ENCODE measurements around the gene SPG7.
"Not testable (repeated sequence)": the region's sequence is repeated elsewhere in the genome, so short reads cannot be mapped to it uniquely, and the experiment has no call there.

DNA sequence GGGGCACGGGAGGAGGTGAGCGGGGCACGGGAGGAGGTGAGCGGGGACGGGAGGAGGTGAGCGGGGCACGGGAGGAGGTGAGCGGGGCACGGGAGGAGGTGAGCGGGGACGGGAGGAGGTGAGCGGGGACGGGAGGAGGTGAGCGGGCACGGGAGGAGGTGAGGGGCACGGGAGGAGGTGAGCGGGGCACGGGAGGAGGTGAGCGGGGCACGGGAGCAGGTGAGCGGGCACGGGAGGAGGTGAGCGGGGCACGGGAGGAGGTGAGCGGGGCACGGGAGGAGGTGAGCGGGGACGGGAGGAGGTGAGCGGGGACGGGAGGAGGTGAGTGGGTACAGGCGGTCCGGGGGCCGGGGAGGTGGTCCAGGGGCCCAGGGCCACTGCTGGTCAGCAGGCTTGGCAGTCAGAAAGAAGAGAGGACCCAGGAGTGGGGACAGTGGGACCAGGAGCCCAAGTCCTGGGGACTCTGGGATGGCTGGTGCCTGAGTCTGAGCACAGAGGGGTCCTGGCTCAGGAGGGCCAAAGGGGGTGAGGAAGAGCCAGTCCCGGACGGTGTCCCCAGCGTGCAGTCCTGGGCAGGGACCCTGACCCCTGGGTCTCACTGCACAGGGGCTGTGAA is 62.9 kb downstream of the SPG7 start:
- TF ChIP-seq POLR2A (IDR thresholded peaks at IDR 0.05): not testable (repeated sequence)
- TF ChIP-seq, protein P1, sequence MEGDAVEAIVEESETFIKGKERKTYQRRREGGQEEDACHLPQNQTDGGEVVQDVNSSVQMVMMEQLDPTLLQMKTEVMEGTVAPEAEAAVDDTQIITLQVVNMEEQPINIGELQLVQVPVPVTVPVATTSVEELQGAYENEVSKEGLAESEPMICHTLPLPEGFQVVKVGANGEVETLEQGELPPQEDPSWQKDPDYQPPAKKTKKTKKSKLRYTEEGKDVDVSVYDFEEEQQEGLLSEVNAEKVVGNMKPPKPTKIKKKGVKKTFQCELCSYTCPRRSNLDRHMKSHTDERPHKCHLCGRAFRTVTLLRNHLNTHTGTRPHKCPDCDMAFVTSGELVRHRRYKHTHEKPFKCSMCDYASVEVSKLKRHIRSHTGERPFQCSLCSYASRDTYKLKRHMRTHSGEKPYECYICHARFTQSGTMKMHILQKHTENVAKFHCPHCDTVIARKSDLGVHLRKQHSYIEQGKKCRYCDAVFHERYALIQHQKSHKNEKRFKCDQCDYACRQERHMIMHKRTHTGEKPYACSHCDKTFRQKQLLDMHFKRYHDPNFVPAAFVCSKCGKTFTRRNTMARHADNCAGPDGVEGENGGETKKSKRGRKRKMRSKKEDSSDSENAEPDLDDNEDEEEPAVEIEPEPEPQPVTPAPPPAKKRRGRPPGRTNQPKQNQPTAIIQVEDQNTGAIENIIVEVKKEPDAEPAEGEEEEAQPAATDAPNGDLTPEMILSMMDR (IDR thresholded peaks at IDR 0.05): not testable (repeated sequence)

Measured in right lobe of liver (tissue), 4 donors.